SKM-1 (cell line): ENCODE results near the gene GNAQ.
A peak's percentile ranks its signal among the peaks of the same experiment; 100 is the strongest.

Source experiments
- DNase-seq: peaks from one replicate; lab custom pipeline; 2025; ENCODE audit not compliant: unreplicated experiment; lab: John Stamatoyannopoulos, UW

GNAQ gene

DNA sequence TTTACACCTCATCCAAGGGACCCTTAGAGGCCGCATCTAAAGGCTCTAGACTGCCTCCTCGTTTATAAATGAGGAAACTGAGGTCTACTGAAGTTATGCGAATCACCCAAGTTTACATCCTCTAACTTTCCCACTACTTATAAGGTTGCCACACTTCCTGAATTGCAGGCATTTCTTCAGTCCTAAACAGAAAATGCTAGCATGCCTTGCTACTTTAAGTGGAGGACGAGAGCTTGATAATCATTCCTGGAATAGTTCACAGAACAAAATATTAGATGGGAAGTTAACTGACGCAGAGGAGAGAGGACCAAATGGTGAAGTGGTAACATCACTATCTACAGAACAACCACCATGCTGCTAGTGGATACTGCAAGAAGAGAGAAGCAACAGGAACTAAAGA, 85.8 kb downstream of the GNAQ start:
- peak; percentile 46 for DNase-seq

DNA sequence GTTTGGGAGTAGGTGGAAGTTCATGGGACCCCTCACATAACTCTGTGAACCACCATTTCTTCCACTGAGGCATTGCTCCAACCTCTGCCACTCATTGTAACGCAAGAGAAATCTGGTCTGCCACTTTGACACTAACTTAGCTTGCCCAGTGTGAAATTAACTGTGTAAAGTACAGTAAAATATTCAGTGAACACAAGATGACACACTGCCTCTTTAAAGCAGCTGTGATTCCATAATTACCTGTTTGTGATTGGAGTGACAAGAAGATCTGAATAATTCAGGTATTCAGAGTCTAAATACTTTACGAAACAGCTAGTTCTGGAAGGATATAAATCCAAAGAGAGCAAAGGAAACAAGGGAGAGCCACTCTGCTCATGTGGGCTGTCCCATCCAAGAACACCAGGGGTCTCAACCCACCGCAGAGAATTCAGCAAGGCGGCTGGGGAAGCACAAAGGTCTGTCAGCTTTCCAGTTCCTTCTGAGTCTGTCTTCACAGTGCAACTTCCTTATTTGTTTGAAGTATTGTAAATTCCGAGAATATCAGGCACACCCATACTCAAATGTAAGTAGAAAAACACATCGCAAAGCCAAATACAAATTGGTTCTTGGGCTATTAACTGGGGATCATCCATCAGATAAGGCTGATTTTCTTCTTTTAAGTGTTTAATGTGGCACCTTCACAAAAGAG, 86.9 kb downstream of the GNAQ start:
- DNase-seq: no peak

DNA sequence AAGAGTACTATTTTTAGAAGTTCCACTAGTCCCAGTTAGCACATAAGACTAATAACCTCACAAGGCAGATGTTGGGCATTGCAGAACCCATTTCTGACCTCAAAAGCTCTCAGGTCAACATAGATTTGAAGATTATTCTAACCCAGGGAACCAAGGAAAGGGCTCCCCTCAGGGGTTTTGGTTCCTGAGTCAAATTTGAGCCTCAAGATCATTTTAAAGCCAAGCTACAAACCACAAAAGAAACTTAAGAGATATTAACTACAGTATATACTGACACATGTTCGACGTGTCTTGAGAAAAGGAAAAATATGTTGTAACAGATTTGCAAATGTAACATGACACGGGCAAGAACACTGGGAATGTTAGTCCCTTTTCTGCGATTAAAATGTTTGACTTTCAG, 88.6 kb downstream of the GNAQ start:
- no peak for DNase-seq

DNA sequence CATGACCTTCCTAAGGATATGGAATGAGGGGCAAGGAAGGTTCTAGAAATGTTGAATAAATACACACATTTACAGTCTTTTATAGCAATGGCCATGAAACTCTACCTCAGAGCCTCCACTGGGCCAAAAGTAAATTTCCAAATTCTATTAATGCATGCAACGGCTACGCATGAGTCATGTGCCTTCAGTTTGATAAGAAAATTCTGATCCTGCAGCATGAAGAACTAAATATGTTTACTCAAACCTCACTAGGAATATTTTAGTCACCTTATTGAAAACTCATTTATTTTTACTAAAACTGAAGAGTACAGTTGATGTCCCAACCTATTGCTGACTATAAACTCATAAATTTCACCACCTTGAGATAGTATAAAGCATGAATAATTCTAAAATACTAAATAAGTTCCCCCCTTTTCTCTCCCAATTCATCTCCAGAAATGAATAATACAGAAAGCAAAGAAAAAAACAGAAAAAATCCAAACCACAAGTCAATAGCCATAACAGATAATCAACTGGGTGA, 92.4 kb downstream of the GNAQ start:
- no peak for DNase-seq

DNA sequence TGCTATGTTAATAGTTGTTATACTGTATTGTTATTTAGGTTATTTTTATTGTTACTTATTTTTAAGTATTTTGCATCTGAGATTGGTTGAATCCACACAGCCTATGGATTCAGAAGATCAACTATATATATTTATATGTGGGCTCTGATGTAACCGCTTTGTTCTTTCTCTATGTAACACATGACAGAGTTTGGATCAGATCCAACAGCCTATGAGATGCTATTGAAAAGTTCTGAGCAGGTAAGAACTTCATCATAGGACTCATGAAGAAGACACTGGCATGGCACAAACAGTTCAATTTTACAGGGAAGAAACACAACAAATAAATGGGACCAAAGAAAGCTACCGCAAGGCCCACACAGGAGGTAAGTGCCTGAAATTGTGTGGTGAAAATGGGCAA, 93.4 kb downstream of the GNAQ start:
- no peak for DNase-seq

- no peak for DNase-seq
These were observed 95.6 kb downstream of the GNAQ start for GRCh38 chr9:77935974-77936373.

DNA sequence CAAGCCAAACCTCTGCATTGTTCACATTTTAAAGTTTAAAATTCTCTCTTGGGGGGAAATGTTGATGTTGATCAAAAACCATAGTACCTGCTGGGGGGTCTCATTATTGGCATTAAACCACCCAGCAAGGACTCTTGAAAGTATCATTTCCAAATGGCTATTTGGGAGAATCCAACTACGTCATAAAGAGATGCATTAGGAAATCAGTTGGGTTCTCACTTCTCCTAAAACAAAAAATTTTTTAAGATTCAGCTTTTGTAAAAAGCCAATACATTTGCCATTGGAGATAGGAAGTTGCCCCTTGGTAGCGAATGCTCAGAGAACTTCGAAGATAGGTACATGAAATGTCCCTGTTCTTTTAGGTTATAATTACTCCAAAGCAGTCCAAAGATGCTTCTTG, 96.4 kb downstream of the GNAQ start:
- DNase-seq: no peak

- no peak for DNase-seq
These were observed 97.6 kb downstream of the GNAQ start for GRCh38 chr9:77933976-77934375.

GRCh38 chr9:77933019-77933418, 98.6 kb downstream of the GNAQ start:
- DNase-seq: no peak

DNA sequence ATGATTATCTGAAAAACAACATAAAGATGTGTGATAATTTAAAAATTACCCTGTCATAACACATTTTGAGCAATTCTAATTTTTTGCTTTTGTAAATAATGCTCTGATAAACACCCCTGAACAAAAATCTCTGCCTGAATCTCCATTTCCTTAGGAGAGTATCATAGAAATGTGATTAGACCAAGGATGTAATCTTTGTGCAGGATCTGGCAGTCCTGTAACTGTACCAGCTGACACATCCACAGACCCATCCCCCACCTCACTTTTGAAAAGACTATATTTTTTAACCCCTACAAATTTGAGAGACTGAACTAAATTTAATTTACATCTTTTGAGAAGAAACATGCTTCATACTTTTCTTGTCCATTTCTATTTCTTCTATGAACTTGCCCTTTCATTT, 101.7 kb downstream of the GNAQ start:
- no peak for DNase-seq

DNA sequence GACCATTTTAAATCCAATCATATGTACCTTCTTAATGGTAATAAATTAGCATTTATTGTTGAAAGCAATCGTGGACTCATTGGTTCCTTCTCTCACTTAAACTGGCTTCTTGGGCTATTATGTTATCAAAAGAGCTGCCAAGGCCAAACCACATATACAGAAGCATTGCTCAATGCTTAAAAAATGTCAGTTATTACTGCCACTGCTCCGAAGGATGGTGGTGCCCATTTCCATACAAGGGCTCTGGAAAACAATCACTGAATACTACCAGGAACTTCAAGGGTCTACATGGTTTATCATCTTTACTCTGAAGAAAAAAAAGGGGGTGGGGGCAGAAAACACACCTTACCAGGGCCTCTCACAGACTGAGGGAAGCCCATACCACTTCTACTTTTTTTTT, 104.3 kb downstream of the GNAQ start:
- DNase-seq: no peak

DNA sequence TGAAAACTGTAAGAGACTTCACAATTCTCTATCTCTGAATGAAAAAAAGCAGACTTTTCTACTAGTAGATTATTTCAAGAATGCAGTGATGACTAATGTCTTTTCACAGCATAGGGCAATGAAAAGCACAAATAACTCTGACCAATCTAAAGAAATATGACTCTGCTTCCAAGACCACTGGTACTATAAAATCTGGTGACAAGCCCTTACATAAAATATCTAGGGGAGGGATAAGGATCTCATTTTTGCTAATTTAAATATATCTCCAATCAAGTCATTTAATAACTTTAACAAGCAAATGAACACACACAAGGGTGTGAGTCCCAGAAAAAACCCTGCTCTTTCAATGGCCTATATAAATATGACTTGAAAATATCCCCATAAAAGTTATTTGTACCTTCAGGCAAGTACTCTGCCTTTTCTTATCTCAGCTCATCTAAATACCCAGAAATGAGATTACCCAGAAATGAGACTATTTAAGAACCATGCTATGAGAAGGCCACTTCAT, 105.2 kb downstream of the GNAQ start:
- no peak for DNase-seq

DNA sequence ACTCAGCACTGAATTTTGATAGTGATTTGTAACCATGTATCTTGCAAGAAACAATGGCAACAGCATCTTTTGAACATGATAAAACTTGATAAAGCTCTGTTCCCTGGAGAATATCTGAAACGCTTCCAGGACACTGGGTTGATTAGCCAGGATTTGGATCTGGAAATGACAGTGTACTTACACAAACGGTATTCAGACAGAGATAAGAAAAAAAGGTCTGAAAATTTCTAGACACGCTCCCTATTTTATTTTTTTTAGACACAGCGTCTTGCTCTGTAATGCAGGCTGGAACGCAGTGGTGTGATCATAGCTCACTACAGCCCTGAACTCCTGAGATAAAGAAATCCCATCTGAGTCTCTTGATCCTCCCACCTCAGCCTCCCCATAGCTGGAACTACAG, 109.0 kb downstream of the GNAQ start:
- no peak for DNase-seq

GRCh38 chr9:77917800-77918199, 113.8 kb downstream of the GNAQ start:
- DNase-seq: no peak

GRCh38 chr9:77916820-77917219, 114.8 kb downstream of the GNAQ start:
- no peak for DNase-seq

DNA sequence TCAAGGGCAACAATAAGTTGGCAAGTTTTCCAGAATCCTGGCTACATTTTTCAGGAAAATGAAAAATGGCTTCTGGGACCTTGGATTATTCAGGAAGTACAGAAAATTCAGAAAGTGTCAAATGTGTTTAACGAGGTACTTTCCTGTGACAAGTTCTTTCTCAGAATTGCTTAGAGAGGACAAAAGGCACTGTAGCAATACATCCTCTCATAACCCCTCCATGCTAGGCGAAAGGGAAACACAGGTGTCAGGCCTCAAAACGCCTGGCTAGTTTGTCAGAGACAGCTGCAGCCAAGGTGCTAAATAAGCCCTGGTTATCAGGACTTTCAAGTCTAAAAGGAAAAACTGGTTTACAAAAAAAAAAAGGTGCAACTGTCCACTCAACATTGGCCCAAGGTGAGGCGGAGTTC, 115.2 kb downstream of the GNAQ start:
- DNase-seq: no peak

- no peak for DNase-seq
These were observed 115.9 kb downstream of the GNAQ start for GRCh38 chr9:77915744-77916143.

GRCh38 chr9:77912895-77913693, 118.5 kb downstream of the GNAQ start:
- no peak for DNase-seq

DNA sequence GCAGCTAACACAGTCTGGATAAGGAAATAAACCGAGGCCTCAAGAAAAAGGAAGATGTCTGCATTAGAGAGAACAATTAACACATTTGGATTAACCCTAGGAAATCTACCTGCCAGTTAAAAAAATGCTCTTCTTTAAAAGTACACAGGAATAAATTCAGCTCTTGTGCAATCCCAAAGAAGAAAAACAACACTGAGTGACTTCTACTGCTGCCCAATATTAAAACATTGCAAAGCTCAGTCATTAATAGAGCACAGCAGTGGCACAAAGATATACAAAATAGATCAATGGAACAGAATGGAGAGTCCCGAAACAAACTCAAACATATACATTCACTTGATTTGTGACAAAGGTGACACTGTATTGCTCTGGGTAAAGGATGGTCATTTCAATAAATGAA, 119.7 kb downstream of the GNAQ start:
- DNase-seq: no peak

- DNase-seq: no peak
These were observed 121.4 kb downstream of the GNAQ start for GRCh38 chr9:77910194-77910621.

- DNase-seq: peak; percentile 38
These were observed 122.3 kb downstream of the GNAQ start for GRCh38 chr9:77909306-77909705.

GRCh38 chr9:77908293-77908692, 123.3 kb downstream of the GNAQ start:
- DNase-seq: no peak
